Measurements from ENCODE around the gene CCDC85B.
A peak's percentile ranks its signal among the peaks of the same experiment; 100 is the strongest.

DNA sequence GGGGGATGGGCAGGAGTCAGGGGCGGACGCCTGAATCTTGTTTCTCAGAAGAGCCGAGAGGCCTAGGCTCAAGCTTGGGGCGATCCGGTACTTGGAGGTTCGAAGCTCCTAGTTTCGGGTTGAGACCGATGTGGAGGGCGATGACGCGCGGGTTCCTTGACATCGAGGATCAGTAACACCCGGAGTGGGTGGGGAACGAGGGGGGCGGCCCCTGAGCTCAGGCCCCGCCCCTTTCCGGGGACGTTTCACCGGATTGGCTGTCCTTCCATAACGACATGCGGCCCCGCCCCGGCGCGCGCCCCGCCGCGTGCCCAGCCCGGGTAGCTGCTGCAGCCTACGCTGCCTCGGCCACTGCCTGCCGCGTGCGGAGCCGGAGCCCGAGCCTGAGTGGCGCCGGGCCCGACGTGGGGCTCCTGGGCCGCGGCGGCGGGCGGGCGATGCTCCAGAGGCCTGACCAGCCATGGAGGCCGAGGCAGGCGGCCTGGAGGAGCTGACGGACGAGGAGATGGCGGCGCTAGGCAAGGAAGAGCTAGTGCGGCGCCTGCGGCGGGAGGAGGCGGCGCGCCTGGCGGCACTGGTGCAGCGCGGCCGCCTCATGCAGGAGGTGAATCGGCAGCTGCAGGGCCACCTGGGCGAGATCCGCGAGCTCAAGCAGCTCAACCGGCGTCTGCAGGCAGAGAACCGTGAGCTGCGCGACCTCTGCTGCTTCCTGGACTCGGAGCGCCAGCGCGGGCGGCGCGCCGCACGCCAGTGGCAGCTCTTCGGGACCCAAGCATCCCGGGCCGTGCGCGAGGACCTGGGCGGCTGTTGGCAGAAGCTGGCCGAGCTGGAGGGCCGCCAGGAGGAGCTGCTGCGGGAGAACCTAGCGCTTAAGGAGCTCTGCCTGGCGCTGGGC is at the start of gene CCDC85B:
- TF ChIP-seq, protein P1, sequence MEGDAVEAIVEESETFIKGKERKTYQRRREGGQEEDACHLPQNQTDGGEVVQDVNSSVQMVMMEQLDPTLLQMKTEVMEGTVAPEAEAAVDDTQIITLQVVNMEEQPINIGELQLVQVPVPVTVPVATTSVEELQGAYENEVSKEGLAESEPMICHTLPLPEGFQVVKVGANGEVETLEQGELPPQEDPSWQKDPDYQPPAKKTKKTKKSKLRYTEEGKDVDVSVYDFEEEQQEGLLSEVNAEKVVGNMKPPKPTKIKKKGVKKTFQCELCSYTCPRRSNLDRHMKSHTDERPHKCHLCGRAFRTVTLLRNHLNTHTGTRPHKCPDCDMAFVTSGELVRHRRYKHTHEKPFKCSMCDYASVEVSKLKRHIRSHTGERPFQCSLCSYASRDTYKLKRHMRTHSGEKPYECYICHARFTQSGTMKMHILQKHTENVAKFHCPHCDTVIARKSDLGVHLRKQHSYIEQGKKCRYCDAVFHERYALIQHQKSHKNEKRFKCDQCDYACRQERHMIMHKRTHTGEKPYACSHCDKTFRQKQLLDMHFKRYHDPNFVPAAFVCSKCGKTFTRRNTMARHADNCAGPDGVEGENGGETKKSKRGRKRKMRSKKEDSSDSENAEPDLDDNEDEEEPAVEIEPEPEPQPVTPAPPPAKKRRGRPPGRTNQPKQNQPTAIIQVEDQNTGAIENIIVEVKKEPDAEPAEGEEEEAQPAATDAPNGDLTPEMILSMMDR (IDR thresholded peaks at IDR 0.05), result peak in 3 of 7 experiments; percentile 16 to 36 (median 20)
- TF ChIP-seq POLR2A (IDR thresholded peaks at IDR 0.05), result peak; percentile 64 to 85 (median 74)

Data from body of pancreas (tissue), 4 donors.